IPS-20b (cell line): ENCODE results near the gene RGS4.
"Not testable (repeated sequence)": the region's sequence is repeated elsewhere in the genome, so short reads cannot be mapped to it uniquely, and the experiment has no call there.

ENCODE experiments used
- H3K27ac ChIP-seq: one replicate; pipeline ENCODE4 v1.5.1; 2013; ENCODE audit warnings: low read length
- H3K27me3 ChIP-seq: 2 replicates; pipeline ENCODE4 v1.6.1; 2013; ENCODE audit warnings: mild to moderate bottlenecking, low read length, inconsistent platforms; ENCODE audit not compliant: insufficient read depth
- H3K36me3 ChIP-seq: 2 replicates; pipeline ENCODE4 v1.6.1; 2013; ENCODE audit warnings: low read depth, mild to moderate bottlenecking, inconsistent platforms, low read length, moderate library complexity; ENCODE audit not compliant: insufficient read depth
- H3K4me1 ChIP-seq: 2 replicates; pipeline ENCODE4 v1.6.1; 2013; ENCODE audit warnings: mild to moderate bottlenecking, control low read depth, inconsistent platforms, low read length, moderate library complexity; ENCODE audit not compliant: insufficient read depth
- H3K4me3 ChIP-seq: 2 replicates; pipeline ENCODE4 v1.5.1; 2013; ENCODE audit warnings: mild to moderate bottlenecking, low read length, inconsistent platforms
- H3K9ac ChIP-seq: 2 replicates; pipeline ENCODE4 v1.6.1; 2013; ENCODE audit warnings: low read depth, mild to moderate bottlenecking, inconsistent platforms, low read length, moderate library complexity
- H3K9me3 ChIP-seq: 2 replicates; pipeline ENCODE4 v1.6.1; 2013; ENCODE audit warnings: mild to moderate bottlenecking, low read depth, low read length, inconsistent platforms; ENCODE audit not compliant: insufficient read depth

RGS4 gene

GRCh38 chr1:163085041-163085903 is 16.1 kb downstream of the RGS4 start:
- Histone ChIP-seq H3K27ac (no peak overlapping the region), H3K36me3 (no peaks in the 10 kb centered on the region), H3K4me1 (no peaks in the 10 kb centered on the region), H3K4me3 (no peak overlapping the region), H3K27me3 (no peaks in the 10 kb centered on the region), H3K9me3 (no peaks in the 10 kb centered on the region), H3K9ac (no peak overlapping the region)

GRCh38 chr1:163085904-163086268 is 16.7 kb downstream of the RGS4 start:
- H3K4me1 ChIP-seq: no peaks in the 10 kb centered on the region
- H3K4me3 ChIP-seq: no peak overlapping the region
- H3K9ac ChIP-seq: no peak overlapping the region
- no peaks in the 10 kb centered on the region for H3K36me3 ChIP-seq
- no peaks in the 10 kb centered on the region for H3K27me3 ChIP-seq
- no peak overlapping the region for H3K27ac ChIP-seq
- H3K9me3 ChIP-seq: no peaks in the 10 kb centered on the region

- H3K36me3 ChIP-seq, H3K27ac ChIP-seq, H3K4me1 ChIP-seq, H3K4me3 ChIP-seq, H3K9ac ChIP-seq, H3K9me3 ChIP-seq, H3K27me3 ChIP-seq: not testable (repeated sequence)
These were observed 20.0 kb downstream of the RGS4 start for GRCh38 chr1:163089117-163089516.

GRCh38 chr1:163090321-163090945 is 21.3 kb downstream of the RGS4 start:
- no peak overlapping the region for H3K27ac ChIP-seq
- H3K27me3 ChIP-seq: no peaks in the 10 kb centered on the region
- H3K4me3 ChIP-seq: no peak overlapping the region
- H3K4me1 ChIP-seq: no peaks in the 10 kb centered on the region
- H3K9ac ChIP-seq: no peak overlapping the region
- no peaks in the 10 kb centered on the region for H3K9me3 ChIP-seq
- no peaks in the 10 kb centered on the region for H3K36me3 ChIP-seq

GRCh38 chr1:163093169-163093568 is 24.0 kb downstream of the RGS4 start:
- Histone ChIP-seq H3K4me1 (no peaks in the 10 kb centered on the region), H3K4me3 (no peak overlapping the region), H3K9ac (no peak overlapping the region), H3K9me3 (no peaks in the 10 kb centered on the region), H3K27ac (no peak overlapping the region), H3K27me3 (no peaks in the 10 kb centered on the region), H3K36me3 (no peaks in the 10 kb centered on the region)

GRCh38 chr1:163093579-163093978 is 24.4 kb downstream of the RGS4 start:
- H3K9me3 ChIP-seq: no peaks in the 10 kb centered on the region
- H3K4me1 ChIP-seq: no peaks in the 10 kb centered on the region
- no peak overlapping the region for H3K4me3 ChIP-seq
- H3K36me3 ChIP-seq: no peaks in the 10 kb centered on the region
- no peak overlapping the region for H3K27ac ChIP-seq
- H3K27me3 ChIP-seq: no peaks in the 10 kb centered on the region
- no peak overlapping the region for H3K9ac ChIP-seq

GRCh38 chr1:163094182-163094581 is 25.0 kb downstream of the RGS4 start:
- Histone ChIP-seq H3K27me3 (no peaks in the 10 kb centered on the region), H3K36me3 (no peaks in the 10 kb centered on the region), H3K4me1 (no peaks in the 10 kb centered on the region), H3K9ac (no peak overlapping the region), H3K4me3 (no peak overlapping the region), H3K27ac (no peak overlapping the region), H3K9me3 (no peaks in the 10 kb centered on the region)

- H3K9me3 ChIP-seq: no peaks in the 10 kb centered on the region
- no peaks in the 10 kb centered on the region for H3K4me1 ChIP-seq
- H3K27ac ChIP-seq: no peak overlapping the region
- no peak overlapping the region for H3K9ac ChIP-seq
- no peaks in the 10 kb centered on the region for H3K36me3 ChIP-seq
- no peak overlapping the region for H3K4me3 ChIP-seq
- no peaks in the 10 kb centered on the region for H3K27me3 ChIP-seq
These were observed 25.4 kb downstream of the RGS4 start for GRCh38 chr1:163094589-163094988.

- no peaks in the 10 kb centered on the region for H3K27me3 ChIP-seq
- no peaks in the 10 kb centered on the region for H3K4me1 ChIP-seq
- no peaks in the 10 kb centered on the region for H3K36me3 ChIP-seq
- H3K9me3 ChIP-seq: no peaks in the 10 kb centered on the region
- no peak overlapping the region for H3K4me3 ChIP-seq
- H3K9ac ChIP-seq: no peak overlapping the region
- no peak overlapping the region for H3K27ac ChIP-seq
These were observed 26.1 kb downstream of the RGS4 start for GRCh38 chr1:163095213-163095612.

GRCh38 chr1:163102590-163102989 is 33.4 kb downstream of the RGS4 start:
- Histone ChIP-seq H3K4me3 (no peak overlapping the region), H3K4me1 (no peaks in the 10 kb centered on the region), H3K36me3 (no peaks in the 10 kb centered on the region), H3K27me3 (no peaks in the 10 kb centered on the region), H3K27ac (no peak overlapping the region), H3K9ac (no peak overlapping the region), H3K9me3 (no peaks in the 10 kb centered on the region)

GRCh38 chr1:163104385-163105099 is 35.4 kb downstream of the RGS4 start:
- no peak overlapping the region for H3K4me3 ChIP-seq
- H3K9ac ChIP-seq: no peak overlapping the region
- no peaks in the 10 kb centered on the region for H3K4me1 ChIP-seq
- H3K27ac ChIP-seq: no peak overlapping the region
- H3K36me3 ChIP-seq: no peaks in the 10 kb centered on the region
- H3K27me3 ChIP-seq: no peaks in the 10 kb centered on the region
- H3K9me3 ChIP-seq: 0 out of 2 replicates have a peak, but pooled peaks cover 4% of the 10 kb centered on the region
